ENCODE results near the gene TMPRSS5.

Gene TMPRSS5

GRCh38 chr11:113677685-113678084 is 28.4 kb downstream of the TMPRSS5 start:
- no peaks in the 10 kb centered on the region for H3K9me2 ChIP-seq (replicated peaks; ENCODE audit: control insufficient read depth, low read length)
- TF ChIP-seq CTCF (IDR thresholded peaks at IDR 0.05; ENCODE audit: low read depth, low read length, poor library complexity, severe bottlenecking): no peak
- H3K4me1 ChIP-seq (ENCODE audit: control insufficient read depth, low read length): no peaks in the 10 kb centered on the region

GRCh38 chr11:113675565-113675964 is 30.5 kb downstream of the TMPRSS5 start:
- Histone ChIP-seq H3K4me1 (ENCODE audit: control insufficient read depth, low read length) (no peaks in the 10 kb centered on the region), H3K4me2 (ENCODE audit: low read length) (no peak overlapping the region), H3K27ac (ENCODE audit: low read depth, low read length) (no peak overlapping the region), H3K36me3 (ENCODE audit: control insufficient read depth, low read length) (no peaks in the 10 kb centered on the region), H4K20me1 (ENCODE audit: control insufficient read depth, insufficient read depth, low read depth, low read length) (no peaks in the 10 kb centered on the region), H3K79me2 (ENCODE audit: control insufficient read depth, low read length) (no peaks in the 10 kb centered on the region), H3K27me3 (ENCODE audit: control insufficient read depth, low read length) (no peaks in the 10 kb centered on the region; the same call in 1 of the 2 replicates), H3K4me3 (ENCODE audit: low read length) (no peak overlapping the region), H3K9me2 (replicated peaks; ENCODE audit: control insufficient read depth, low read length) (no peaks in the 10 kb centered on the region), H3K9me3 (ENCODE audit: control insufficient read depth, insufficient read depth, low read length) (no peaks in the 10 kb centered on the region), H3F3A (ENCODE audit: control insufficient read depth, insufficient read depth) (no peaks in the 10 kb centered on the region)
- no peak for TF ChIP-seq CTCF (IDR thresholded peaks at IDR 0.05; ENCODE audit: low read depth, low read length, poor library complexity, severe bottlenecking)
- TF ChIP-seq EZH2phosphoT487 (IDR thresholded peaks at IDR 0.05; ENCODE audit: borderline replicate concordance, low read length): no peak

More at GRCh38 chr11:113677685-113678084, 28.4 kb downstream of the TMPRSS5 start:
- Histone ChIP-seq H3K27me3 (ENCODE audit: control insufficient read depth, low read length) (no peaks in the 10 kb centered on the region; the same call in 1 of the 2 replicates), H4K20me1 (ENCODE audit: control insufficient read depth, insufficient read depth, low read depth, low read length) (no peaks in the 10 kb centered on the region), H3K4me2 (ENCODE audit: low read length) (no peak overlapping the region), H3K9me3 (ENCODE audit: control insufficient read depth, insufficient read depth, low read length) (no peaks in the 10 kb centered on the region), H3K27ac (ENCODE audit: low read depth, low read length) (no peak overlapping the region), H3K4me3 (ENCODE audit: low read length) (no peak overlapping the region), H3K79me2 (ENCODE audit: control insufficient read depth, low read length) (no peaks in the 10 kb centered on the region), H3F3A (ENCODE audit: control insufficient read depth, insufficient read depth) (no peaks in the 10 kb centered on the region), H3K36me3 (ENCODE audit: control insufficient read depth, low read length) (no peaks in the 10 kb centered on the region)

- H3K9me2 ChIP-seq (replicated peaks; ENCODE audit: control insufficient read depth, low read length): no peaks in the 10 kb centered on the region
- H3K4me2 ChIP-seq (ENCODE audit: low read length): no peak overlapping the region
- H3F3A ChIP-seq (ENCODE audit: control insufficient read depth, insufficient read depth): no peaks in the 10 kb centered on the region
- H3K4me3 ChIP-seq (ENCODE audit: low read length): no peak overlapping the region
- H3K27me3 ChIP-seq (ENCODE audit: control insufficient read depth, low read length): no peaks in the 10 kb centered on the region; the same call in 1 of the 2 replicates
- H4K20me1 ChIP-seq (ENCODE audit: control insufficient read depth, insufficient read depth, low read depth, low read length): no peaks in the 10 kb centered on the region
- TF ChIP-seq CTCF (IDR thresholded peaks at IDR 0.05; ENCODE audit: low read depth, low read length, poor library complexity, severe bottlenecking): no peak
- TF ChIP-seq EZH2phosphoT487 (IDR thresholded peaks at IDR 0.05; ENCODE audit: borderline replicate concordance, low read length): no peak
- no peaks in the 10 kb centered on the region for H3K79me2 ChIP-seq (ENCODE audit: control insufficient read depth, low read length)
- H3K27ac ChIP-seq (ENCODE audit: low read depth, low read length): no peak overlapping the region
- H3K9me3 ChIP-seq (ENCODE audit: control insufficient read depth, insufficient read depth, low read length): no peaks in the 10 kb centered on the region
- no peaks in the 10 kb centered on the region for H3K36me3 ChIP-seq (ENCODE audit: control insufficient read depth, low read length)
- H3K4me1 ChIP-seq (ENCODE audit: control insufficient read depth, low read length): no peaks in the 10 kb centered on the region
Observed at GRCh38 chr11:113675003-113675561, 31.0 kb downstream of the TMPRSS5 start.
